Neural cell (in vitro differentiated cells): ENCODE measurements around the gene CARD19. TPM values are rescaled to one million over a fixed set of nuclear protein-coding genes. Genes with fewer than 3 reads are reported as not detected.

Experiments used
- H2AFZ ChIP-seq: fragments of 200-600, 300-800 bp; sonication (generic), shearing (Covaris generic); 2 replicates; pipeline ENCODE4 v1.6.0; 2014; ENCODE audit warnings: low read depth, mild to moderate bottlenecking, antibody characterized with exemption, low read length, moderate library complexity
- H3F3A ChIP-seq: fragments of 200-600 bp; shearing (Covaris generic); 2 replicates; pipeline ENCODE4 v1.6.1; 2016; ENCODE audit warnings: mild to moderate bottlenecking, moderate library complexity, mixed read lengths, antibody characterized with exemption, low read length; ENCODE audit not compliant: insufficient read depth, poor library complexity, severe bottlenecking
- H3K27ac ChIP-seq: fragments of 200-600, 300-800 bp; sonication (generic), shearing (Covaris generic); 2 replicates; pipeline ENCODE4 v1.5.1; 2014; ENCODE audit warnings: mild to moderate bottlenecking, low read length, moderate library complexity
- H3K27me3 ChIP-seq: fragments of 300-800, 200-600 bp; sonication (generic), shearing (Covaris generic); 2 replicates; pipeline ENCODE4 v1.6.0; 2014; ENCODE audit warnings: mild to moderate bottlenecking, low read depth, low read length, moderate library complexity; ENCODE audit not compliant: insufficient read depth
- H3K36me3 ChIP-seq: fragments of 300-800, 200-600 bp; sonication (generic), shearing (Covaris generic); 2 replicates; pipeline ENCODE4 v1.5.1; 2014; ENCODE audit warnings: mild to moderate bottlenecking, antibody characterized with exemption, low read length, moderate library complexity; ENCODE audit not compliant: insufficient read depth
- H3K4me2 ChIP-seq: fragments of 300-800, 200-600 bp; sonication (generic), shearing (Covaris generic); 2 replicates; pipeline ENCODE4 v1.6.0; 2014; ENCODE audit warnings: mild to moderate bottlenecking, low read length
- H3K4me3 ChIP-seq: fragments of 300-800, 200-600 bp; sonication (generic), shearing (Covaris generic); 2 replicates; pipeline ENCODE4 v1.5.1; 2014; ENCODE audit warnings: mild to moderate bottlenecking, low read length, moderate library complexity
- H3K79me2 ChIP-seq: fragments of 200-600 bp; shearing (Covaris generic); replicated peaks from 2 replicates; pipeline ENCODE4 v1.6.0; 2014; ENCODE audit warnings: mild to moderate bottlenecking, low read length, moderate library complexity; ENCODE audit not compliant: insufficient read depth
- H3K9ac ChIP-seq: fragments of 300-800, 200-600 bp; sonication (generic), shearing (Covaris generic); 2 replicates; pipeline ENCODE4 v1.6.1; 2016; ENCODE audit warnings: mild to moderate bottlenecking, low read length, mixed read lengths
- H3K9me2 ChIP-seq: fragments of 200-600 bp; shearing (Covaris generic); 2 replicates; pipeline ENCODE4 v1.6.1; 2016; ENCODE audit warnings: mild to moderate bottlenecking, low read length, mixed read lengths; ENCODE audit not compliant: insufficient read depth
- H3K9me3 ChIP-seq: fragments of 200-600, 300-800 bp; sonication (generic), shearing (Covaris generic); 2 replicates; pipeline ENCODE4 v1.6.1; 2016; ENCODE audit warnings: mild to moderate bottlenecking, mixed run types, low read length, moderate library complexity, mixed read lengths
- H4K20me1 ChIP-seq: fragments of 200-600 bp; shearing (Covaris generic); 2 replicates; pipeline ENCODE4 v1.6.1; 2016; ENCODE audit warnings: mild to moderate bottlenecking, mixed run types; ENCODE audit not compliant: insufficient read depth
- CTCF ChIP-seq: fragments of 450-650 bp; IDR thresholded peaks from 2 replicates; pipeline ENCODE4 v1.5.1; 2014; ENCODE audit warnings: antibody characterized with exemption, mild to moderate bottlenecking, moderate library complexity; ENCODE audit not compliant: poor library complexity, severe bottlenecking
- EP300 ChIP-seq: fragments of 450-650 bp; conservative IDR thresholded peaks from 2 replicates; pipeline ENCODE4 v1.6.1; 2014; ENCODE audit warnings: antibody characterized with exemption, mild to moderate bottlenecking, moderate library complexity; ENCODE audit not compliant: poor library complexity, severe bottlenecking
- EZH2 ChIP-seq: fragments of 200-600, 300-800 bp; shearing (Covaris generic), sonication (generic); IDR thresholded peaks from 2 replicates; pipeline ENCODE4 v1.6.1; 2014; ENCODE audit warnings: antibody characterized with exemption, low read length, borderline replicate concordance, mild to moderate bottlenecking; ENCODE audit not compliant: insufficient read depth, poor library complexity, severe bottlenecking
- MXI1 ChIP-seq: fragments of 450-650 bp; conservative IDR thresholded peaks from 2 replicates; pipeline ENCODE4 v1.6.1; 2014; ENCODE audit warnings: antibody characterized with exemption, mild to moderate bottlenecking; ENCODE audit not compliant: poor library complexity, severe bottlenecking
- POLR2AphosphoS5 ChIP-seq: IDR thresholded peaks from 2 replicates; pipeline ENCODE4 v1.6.1; 2012
- RAD21 ChIP-seq: fragments of 450-650 bp; conservative IDR thresholded peaks from 2 replicates; pipeline ENCODE4 v1.6.1; 2014; ENCODE audit warnings: antibody characterized with exemption, mild to moderate bottlenecking, moderate library complexity
- REST ChIP-seq: IDR thresholded peaks from 2 replicates; pipeline ENCODE4 v1.6.1; 2012; ENCODE audit warnings: borderline replicate concordance
- SMC3 ChIP-seq: fragments of 450-650 bp; conservative IDR thresholded peaks from 2 replicates; pipeline ENCODE4 v1.6.1; 2014; ENCODE audit warnings: antibody characterized with exemption, mild to moderate bottlenecking, moderate library complexity; ENCODE audit not compliant: poor library complexity
- TAF1 ChIP-seq: IDR thresholded peaks from 2 replicates; pipeline ENCODE4 v1.6.1; 2012; ENCODE audit warnings: low read depth
- polyA plus RNA-seq: library from polyadenylated mRNA; depleted of rRNA; stranded (reverse); fragments of >200 nt; gene quantifications from 2 replicates; pipeline ENCODE4 v1.2.3, GENCODE V29; 2014

The CARD19 gene
- polyA plus RNA-seq, 1 donor from 2014 or later = 66.7 TPM

- no peak overlapping the region for H3K9ac ChIP-seq
- no peaks in the 10 kb centered on the region for H3K9me2 ChIP-seq
- no peak overlapping the region for H3K4me2 ChIP-seq
- H3K9me3 ChIP-seq = no peaks in the 10 kb centered on the region
- no peak overlapping the region for H3K27ac ChIP-seq
- H3F3A ChIP-seq = no peaks in the 10 kb centered on the region
- no peaks in the 10 kb centered on the region for H3K27me3 ChIP-seq
- no peak overlapping the region for H3K4me3 ChIP-seq
- H2AFZ ChIP-seq = no peak overlapping the region
- no peaks in the 10 kb centered on the region for H3K79me2 ChIP-seq
- TF ChIP-seq EZH2 = no peak
- no peak for TF ChIP-seq RAD21
- TF ChIP-seq SMC3 = no peak
- no peak for TF ChIP-seq POLR2AphosphoS5
- no peak for TF ChIP-seq REST
- no peak for TF ChIP-seq MXI1
- no peak for TF ChIP-seq TAF1
- TF ChIP-seq CTCF = no peak
- TF ChIP-seq EP300 = no peak
- H3K36me3 ChIP-seq = no peaks in the 10 kb centered on the region
- no peaks in the 10 kb centered on the region for H4K20me1 ChIP-seq
Observed at GRCh38 chr9:93091453-93092081, 4.5 kb upstream of the CARD19 start.

GRCh38 chr9:93092251-93092991, 3.6 kb upstream of the CARD19 start:
- Histone ChIP-seq H3K27me3 (no peaks in the 10 kb centered on the region), H3F3A (no peaks in the 10 kb centered on the region), H4K20me1 (no peaks in the 10 kb centered on the region), H3K4me3 (no peak overlapping the region), H3K9me2 (no peaks in the 10 kb centered on the region), H3K4me2 (no peak overlapping the region), H3K9me3 (no peaks in the 10 kb centered on the region), H3K36me3 (no peaks in the 10 kb centered on the region), H3K9ac (no peak overlapping the region), H3K79me2 (no peaks in the 10 kb centered on the region), H3K27ac (no peak overlapping the region), H2AFZ (no peak overlapping the region)
- TF ChIP-seq RAD21 (no peak), TAF1 (no peak), REST (no peak), MXI1 (no peak), CTCF (no peak), POLR2AphosphoS5 (no peak), SMC3 (no peak), EP300 (no peak), EZH2 (no peak)
